K562 (cell line): Measurements from ENCODE around the gene SDF4. TPM values are rescaled to one million over a fixed set of nuclear protein-coding genes. Genes with fewer than 3 reads are reported as not detected.

Experiments used
- CBX1 ChIP-seq: sonication (generic); IDR thresholded peaks from 2 replicates; pipeline ENCODE4 v1.6.1; 2016; ENCODE audit warnings: antibody characterized with exemption, low read depth, mild to moderate bottlenecking
- NBN ChIP-seq: fragments of 450-650 bp; IDR thresholded peaks from 2 replicates; pipeline ENCODE4 v1.6.1; 2016; ENCODE audit warnings: low read depth, mild to moderate bottlenecking
- RREB1 ChIP-seq: fragments of 250-450 bp; sonication (Bioruptor Pico); IDR thresholded peaks from 2 replicates; pipeline ENCODE4 v1.4.0; 2020
- ZNF79 ChIP-seq: fragments of 250-450 bp; sonication (Bioruptor Pico); IDR thresholded peaks from 2 replicates; pipeline ENCODE4 v1.4.0; 2020; ENCODE audit warnings: low read depth, mild to moderate bottlenecking, moderate library complexity
- polyA plus RNA-seq, 8 experiments: library from polyadenylated mRNA; depleted of rRNA in 4 of 8; stranded (reverse) in 5 of 8; unstranded in 3 of 8; fragments of >200 nt; fragmentation: Nextera tagmentation in 2 of 8; fragmentation: Illumina TruSeq in 1 of 8; extraction: Ambion mirVana in 2 of 8; extraction: Trizol in 1 of 8; gene quantifications; 2 replicates each; pipeline versions ENCODE4 v1.2.1 to v1.2.3, GENCODE V29; 2011 to 2014; ENCODE audit warnings: inconsistent platforms in 1 of 8, missing spikeins in 1 of 8
- total RNA-seq, 7 experiments: library from RNA; depleted of rRNA in 6 of 7; stranded (reverse); fragments of >200 nt in 6 of 7; fragmentation: Illumina TruSeq in 2 of 7; extraction: Trizol in 2 of 7; gene quantifications; 2 replicates each; pipeline versions ENCODE4 v1.2.1 to v1.2.3, GENCODE V29; 2011 to 2021; ENCODE audit warnings: low replicate concordance in 1 of 7
- TF ChIP-seq, protein P1 (sequence below): fragments of 450-650 bp; conservative IDR thresholded peaks from 2 replicates; pipeline ENCODE4 v1.6.1; 2016; ENCODE audit warnings: missing genetic modification characterization, low read depth, mild to moderate bottlenecking, missing compliant biosample characterization, moderate library complexity

The SDF4 gene
- total and polyA plus RNA-seq, 9 of the 15 experiments (the other 6 are each of a cell fraction or from before 2014, with no cell fraction given): 0.35 to 160 (median 65.2) TPM

GRCh38 chr1:1200876-1201810, 30.7 kb downstream of the SDF4 start (continued):
- no peak for TF ChIP-seq RREB1 (CRISPR knock-in tag)
- TF ChIP-seq CBX1: peak; percentile 66; the same call in 1 of the 2 replicates
- TF ChIP-seq, protein P1, sequence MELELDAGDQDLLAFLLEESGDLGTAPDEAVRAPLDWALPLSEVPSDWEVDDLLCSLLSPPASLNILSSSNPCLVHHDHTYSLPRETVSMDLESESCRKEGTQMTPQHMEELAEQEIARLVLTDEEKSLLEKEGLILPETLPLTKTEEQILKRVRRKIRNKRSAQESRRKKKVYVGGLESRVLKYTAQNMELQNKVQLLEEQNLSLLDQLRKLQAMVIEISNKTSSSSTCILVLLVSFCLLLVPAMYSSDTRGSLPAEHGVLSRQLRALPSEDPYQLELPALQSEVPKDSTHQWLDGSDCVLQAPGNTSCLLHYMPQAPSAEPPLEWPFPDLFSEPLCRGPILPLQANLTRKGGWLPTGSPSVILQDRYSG (tag): no peak
- TF ChIP-seq ZNF79 (CRISPR knock-in tag): no peak
- no peak for TF ChIP-seq NBN
